Measurements from ENCODE around the gene CNPY1.

DNA sequence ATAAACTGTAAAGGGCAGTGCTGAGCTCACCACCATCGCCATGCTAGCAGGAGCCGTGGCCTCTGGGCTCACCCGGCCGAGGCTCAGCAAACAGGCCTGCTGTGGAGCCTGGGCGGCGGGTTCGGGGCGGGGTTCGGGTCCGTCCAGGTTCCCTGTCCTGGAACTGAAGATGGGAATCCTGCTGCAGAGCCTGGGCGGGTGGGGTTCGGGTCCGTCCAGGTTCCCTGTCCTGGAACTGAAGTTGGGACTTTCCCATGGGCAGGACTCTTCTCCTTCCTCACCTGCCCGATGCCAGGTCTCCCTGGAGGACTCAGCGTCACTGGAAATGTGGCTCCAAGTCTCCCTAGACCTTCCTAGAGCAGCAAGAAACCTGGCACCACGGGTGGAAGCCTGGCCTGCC lies 51.8 kb downstream of the CNPY1 start:
- TF ChIP-seq, protein P1, sequence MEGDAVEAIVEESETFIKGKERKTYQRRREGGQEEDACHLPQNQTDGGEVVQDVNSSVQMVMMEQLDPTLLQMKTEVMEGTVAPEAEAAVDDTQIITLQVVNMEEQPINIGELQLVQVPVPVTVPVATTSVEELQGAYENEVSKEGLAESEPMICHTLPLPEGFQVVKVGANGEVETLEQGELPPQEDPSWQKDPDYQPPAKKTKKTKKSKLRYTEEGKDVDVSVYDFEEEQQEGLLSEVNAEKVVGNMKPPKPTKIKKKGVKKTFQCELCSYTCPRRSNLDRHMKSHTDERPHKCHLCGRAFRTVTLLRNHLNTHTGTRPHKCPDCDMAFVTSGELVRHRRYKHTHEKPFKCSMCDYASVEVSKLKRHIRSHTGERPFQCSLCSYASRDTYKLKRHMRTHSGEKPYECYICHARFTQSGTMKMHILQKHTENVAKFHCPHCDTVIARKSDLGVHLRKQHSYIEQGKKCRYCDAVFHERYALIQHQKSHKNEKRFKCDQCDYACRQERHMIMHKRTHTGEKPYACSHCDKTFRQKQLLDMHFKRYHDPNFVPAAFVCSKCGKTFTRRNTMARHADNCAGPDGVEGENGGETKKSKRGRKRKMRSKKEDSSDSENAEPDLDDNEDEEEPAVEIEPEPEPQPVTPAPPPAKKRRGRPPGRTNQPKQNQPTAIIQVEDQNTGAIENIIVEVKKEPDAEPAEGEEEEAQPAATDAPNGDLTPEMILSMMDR (conservative IDR thresholded peaks at IDR 0.05 in 1 of 2, IDR thresholded peaks at IDR 0.05 in 1 of 2; ENCODE audit: low read depth in 1 of 2, low read length in 2 of 2) = no peak
- no peak for TF ChIP-seq EZH2 (IDR thresholded peaks at IDR 0.05; ENCODE audit: low read length, missing control alignments)

Measured in fibroblast of lung (primary cell).